ENCODE results near the gene WWOX. TPM values are rescaled to one million over a fixed set of nuclear protein-coding genes. Genes with fewer than 3 reads are reported as not detected.

The WWOX gene
- total and polyA plus RNA-seq, 2 donors (not counting 3 experiments of a cell fraction or from before 2014, with no cell fraction given), result 6.2 to 12.5 TPM

DNA sequence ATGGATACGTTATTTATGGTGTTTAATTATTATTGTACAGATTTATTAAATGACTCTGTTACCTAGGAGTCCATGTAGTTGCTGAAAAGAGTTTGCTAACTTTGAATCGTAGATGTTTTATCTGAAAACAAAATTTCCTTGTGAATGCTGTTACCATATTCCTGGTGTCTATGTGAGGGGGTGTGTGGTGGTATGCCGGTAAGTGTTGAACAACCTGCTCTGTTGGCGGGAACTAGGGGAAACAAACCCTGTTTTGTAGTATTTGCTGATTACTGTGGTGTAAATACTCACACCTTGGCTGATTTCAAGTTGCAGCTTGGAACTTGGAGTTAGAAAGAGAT lies 386.4 kb downstream of the WWOX start:
- POLR2A ChIA-PET, result no interaction called here

More for the DNA sequence above, 386.4 kb downstream of the WWOX start:
- CTCF ChIA-PET, result no interaction called here
- no peak overlapping the region for H3K4me3 ChIP-seq (replicated peaks in 1 of 3; ENCODE audit: insufficient read depth in 1 of 3, low read depth in 1 of 3, low read length in 3 of 3)
- TF ChIP-seq MYC (IDR thresholded peaks at IDR 0.05; ENCODE audit: low read depth, low read length) (no peak), JUN (IDR thresholded peaks at IDR 0.05; ENCODE audit: borderline replicate concordance, insufficient read depth, insufficient read length, low read depth) (no peak), GATA2 (IDR thresholded peaks at IDR 0.05; ENCODE audit: insufficient read depth, insufficient read length, low read depth, low read length) (no peak), EZH2 (IDR thresholded peaks at IDR 0.05; ENCODE audit: borderline replicate concordance, low read depth, low read length, severe bottlenecking) (no peak), MAX (IDR thresholded peaks at IDR 0.05; ENCODE audit: insufficient read depth, insufficient read length) (no peak), POLR2A (IDR thresholded peaks at IDR 0.05; ENCODE audit: low read depth, low read length) (no peak), FOS (IDR thresholded peaks at IDR 0.05; ENCODE audit: borderline replicate concordance, insufficient read depth, low read length) (no peak), POLR2AphosphoS5 (IDR thresholded peaks at IDR 0.05; ENCODE audit: insufficient read depth, low read depth, low read length) (no peak)
- TF ChIP-seq, protein P1, sequence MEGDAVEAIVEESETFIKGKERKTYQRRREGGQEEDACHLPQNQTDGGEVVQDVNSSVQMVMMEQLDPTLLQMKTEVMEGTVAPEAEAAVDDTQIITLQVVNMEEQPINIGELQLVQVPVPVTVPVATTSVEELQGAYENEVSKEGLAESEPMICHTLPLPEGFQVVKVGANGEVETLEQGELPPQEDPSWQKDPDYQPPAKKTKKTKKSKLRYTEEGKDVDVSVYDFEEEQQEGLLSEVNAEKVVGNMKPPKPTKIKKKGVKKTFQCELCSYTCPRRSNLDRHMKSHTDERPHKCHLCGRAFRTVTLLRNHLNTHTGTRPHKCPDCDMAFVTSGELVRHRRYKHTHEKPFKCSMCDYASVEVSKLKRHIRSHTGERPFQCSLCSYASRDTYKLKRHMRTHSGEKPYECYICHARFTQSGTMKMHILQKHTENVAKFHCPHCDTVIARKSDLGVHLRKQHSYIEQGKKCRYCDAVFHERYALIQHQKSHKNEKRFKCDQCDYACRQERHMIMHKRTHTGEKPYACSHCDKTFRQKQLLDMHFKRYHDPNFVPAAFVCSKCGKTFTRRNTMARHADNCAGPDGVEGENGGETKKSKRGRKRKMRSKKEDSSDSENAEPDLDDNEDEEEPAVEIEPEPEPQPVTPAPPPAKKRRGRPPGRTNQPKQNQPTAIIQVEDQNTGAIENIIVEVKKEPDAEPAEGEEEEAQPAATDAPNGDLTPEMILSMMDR (IDR thresholded peaks at IDR 0.05; ENCODE audit: extremely low read depth in 1 of 2, insufficient read depth in 1 of 2, low read depth in 1 of 2, low read length in 2 of 2), result no peak
- H3K9ac ChIP-seq (replicated peaks; ENCODE audit: extremely low read depth, insufficient read depth, low read length), result no peak overlapping the region
- no peak overlapping the region for H3K27ac ChIP-seq (ENCODE audit: insufficient read depth, low read depth, low read length)
- H3K4me2 ChIP-seq (ENCODE audit: insufficient read depth, low read length), result no peak overlapping the region
- no TSS peak for BruUV-seq (replicated peaks)
- dilution Hi-C loops (cut with MboI; ENCODE audit: extremely low pct_ligation_motif_present, low sequenced_read_pairs) (no loop called here), intact Hi-C loops (cut with micrococcal nuclease) (no loop called here)
- no peak overlapping the region for H2AFZ ChIP-seq (ENCODE audit: low read depth, low read length)
- H4K20me1 ChIP-seq (replicated peaks; ENCODE audit: control insufficient read depth, extremely low read depth, insufficient read depth, low read length), result no peaks in the 10 kb centered on the region
- no peaks in the 10 kb centered on the region for H3K27me3 ChIP-seq (ENCODE audit: control insufficient read depth in 2 of 2, insufficient read depth in 2 of 2, low read length in 2 of 2)
- no peaks in the 10 kb centered on the region for H3K4me1 ChIP-seq (ENCODE audit: control insufficient read depth, extremely low read depth, insufficient read depth, low read length)
- no peaks in the 10 kb centered on the region for H3K36me3 ChIP-seq (ENCODE audit: control insufficient read depth in 2 of 2, extremely low read depth in 1 of 2, insufficient read depth in 2 of 2, low read length in 2 of 2)
- H3K79me2 ChIP-seq (ENCODE audit: control insufficient read depth, insufficient read depth, low read length), result no peaks in the 10 kb centered on the region
- peaks cover 5% of the 10 kb centered on the region for H3K9me3 ChIP-seq (replicated peaks; ENCODE audit: control insufficient read depth, insufficient read depth, low read length)
- FAIRE-seq (no peak), DNase-seq (ENCODE audit: low read depth, low spot score) (no peak)
- no peaks in the 10 kb centered on the region for H3K9me1 ChIP-seq (replicated peaks; ENCODE audit: control insufficient read depth, extremely low read depth, insufficient read depth, low read length)
